Ishikawa (cell line): Measurements from ENCODE around the gene EPHA10.

Experiments
- CEBPB ChIP-seq: IDR thresholded peaks from 2 replicates; pipeline ENCODE4 v1.6.1; 2012
- EGR1 ChIP-seq: IDR thresholded peaks from 2 replicates; pipeline ENCODE4 v1.6.1; 2012
- EP300 ChIP-seq: IDR thresholded peaks from 2 replicates; pipeline ENCODE4 v1.6.1; 2012; ENCODE audit warnings: borderline replicate concordance
- FOXM1 ChIP-seq: IDR thresholded peaks from 2 replicates; pipeline ENCODE4 v1.6.1; 2012; ENCODE audit warnings: low read depth, borderline replicate concordance
- NFIC ChIP-seq: IDR thresholded peaks from 2 replicates; pipeline ENCODE4 v1.6.1; 2012
- RAD21 ChIP-seq: IDR thresholded peaks from 2 replicates; pipeline ENCODE4 v1.6.1; 2012; ENCODE audit warnings: low read depth
- TAF1 ChIP-seq: IDR thresholded peaks from 2 replicates; pipeline ENCODE4 v1.6.1; 2012; ENCODE audit warnings: low read depth, mild to moderate bottlenecking
- TCF12 ChIP-seq: IDR thresholded peaks from 2 replicates; pipeline ENCODE4 v1.6.1; 2012; ENCODE audit warnings: low read depth
- TEAD4 ChIP-seq: IDR thresholded peaks from 2 replicates; pipeline ENCODE4 v1.6.1; 2012
- YY1 ChIP-seq: IDR thresholded peaks from 2 replicates; pipeline ENCODE4 v1.6.1; 2012; ENCODE audit warnings: low read depth
- ZBTB7A ChIP-seq: IDR thresholded peaks from 2 replicates; pipeline ENCODE4 v1.6.1; 2012; ENCODE audit warnings: low read depth
- TF ChIP-seq, protein P1 (sequence below): IDR thresholded peaks from 2 replicates; pipeline ENCODE4 v1.6.1; 2012
- TF ChIP-seq, protein P2 (sequence below): IDR thresholded peaks from 2 replicates; pipeline ENCODE4 v1.6.1; 2012; ENCODE audit warnings: low read depth, mild to moderate bottlenecking

GRCh38 chr1:37716321-37716720, 48.6 kb downstream of the EPHA10 start:
- TF ChIP-seq, protein P1, sequence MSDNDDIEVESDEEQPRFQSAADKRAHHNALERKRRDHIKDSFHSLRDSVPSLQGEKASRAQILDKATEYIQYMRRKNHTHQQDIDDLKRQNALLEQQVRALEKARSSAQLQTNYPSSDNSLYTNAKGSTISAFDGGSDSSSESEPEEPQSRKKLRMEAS, result no peak
- TF ChIP-seq YY1 (no peak), EP300 (no peak), NFIC (no peak), TAF1 (no peak), RAD21 (no peak), TEAD4 (no peak), TCF12 (no peak), EGR1 (no peak), ZBTB7A (no peak), CEBPB (no peak), FOXM1 (no peak)
- TF ChIP-seq, protein P2, sequence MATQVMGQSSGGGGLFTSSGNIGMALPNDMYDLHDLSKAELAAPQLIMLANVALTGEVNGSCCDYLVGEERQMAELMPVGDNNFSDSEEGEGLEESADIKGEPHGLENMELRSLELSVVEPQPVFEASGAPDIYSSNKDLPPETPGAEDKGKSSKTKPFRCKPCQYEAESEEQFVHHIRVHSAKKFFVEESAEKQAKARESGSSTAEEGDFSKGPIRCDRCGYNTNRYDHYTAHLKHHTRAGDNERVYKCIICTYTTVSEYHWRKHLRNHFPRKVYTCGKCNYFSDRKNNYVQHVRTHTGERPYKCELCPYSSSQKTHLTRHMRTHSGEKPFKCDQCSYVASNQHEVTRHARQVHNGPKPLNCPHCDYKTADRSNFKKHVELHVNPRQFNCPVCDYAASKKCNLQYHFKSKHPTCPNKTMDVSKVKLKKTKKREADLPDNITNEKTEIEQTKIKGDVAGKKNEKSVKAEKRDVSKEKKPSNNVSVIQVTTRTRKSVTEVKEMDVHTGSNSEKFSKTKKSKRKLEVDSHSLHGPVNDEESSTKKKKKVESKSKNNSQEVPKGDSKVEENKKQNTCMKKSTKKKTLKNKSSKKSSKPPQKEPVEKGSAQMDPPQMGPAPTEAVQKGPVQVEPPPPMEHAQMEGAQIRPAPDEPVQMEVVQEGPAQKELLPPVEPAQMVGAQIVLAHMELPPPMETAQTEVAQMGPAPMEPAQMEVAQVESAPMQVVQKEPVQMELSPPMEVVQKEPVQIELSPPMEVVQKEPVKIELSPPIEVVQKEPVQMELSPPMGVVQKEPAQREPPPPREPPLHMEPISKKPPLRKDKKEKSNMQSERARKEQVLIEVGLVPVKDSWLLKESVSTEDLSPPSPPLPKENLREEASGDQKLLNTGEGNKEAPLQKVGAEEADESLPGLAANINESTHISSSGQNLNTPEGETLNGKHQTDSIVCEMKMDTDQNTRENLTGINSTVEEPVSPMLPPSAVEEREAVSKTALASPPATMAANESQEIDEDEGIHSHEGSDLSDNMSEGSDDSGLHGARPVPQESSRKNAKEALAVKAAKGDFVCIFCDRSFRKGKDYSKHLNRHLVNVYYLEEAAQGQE, result no peak
